ENCODE measurements around the gene TRPV4. TPM values are rescaled to one million over a fixed set of nuclear protein-coding genes. Genes with fewer than 3 reads are reported as not detected.
A peak's percentile ranks its signal among the peaks of the same experiment; 100 is the strongest.
"Not testable (repeated sequence)": the region's sequence is repeated elsewhere in the genome, so short reads cannot be mapped to it uniquely, and the experiment has no call there.

Gene TRPV4
- total RNA-seq, result 4.2 TPM

DNA sequence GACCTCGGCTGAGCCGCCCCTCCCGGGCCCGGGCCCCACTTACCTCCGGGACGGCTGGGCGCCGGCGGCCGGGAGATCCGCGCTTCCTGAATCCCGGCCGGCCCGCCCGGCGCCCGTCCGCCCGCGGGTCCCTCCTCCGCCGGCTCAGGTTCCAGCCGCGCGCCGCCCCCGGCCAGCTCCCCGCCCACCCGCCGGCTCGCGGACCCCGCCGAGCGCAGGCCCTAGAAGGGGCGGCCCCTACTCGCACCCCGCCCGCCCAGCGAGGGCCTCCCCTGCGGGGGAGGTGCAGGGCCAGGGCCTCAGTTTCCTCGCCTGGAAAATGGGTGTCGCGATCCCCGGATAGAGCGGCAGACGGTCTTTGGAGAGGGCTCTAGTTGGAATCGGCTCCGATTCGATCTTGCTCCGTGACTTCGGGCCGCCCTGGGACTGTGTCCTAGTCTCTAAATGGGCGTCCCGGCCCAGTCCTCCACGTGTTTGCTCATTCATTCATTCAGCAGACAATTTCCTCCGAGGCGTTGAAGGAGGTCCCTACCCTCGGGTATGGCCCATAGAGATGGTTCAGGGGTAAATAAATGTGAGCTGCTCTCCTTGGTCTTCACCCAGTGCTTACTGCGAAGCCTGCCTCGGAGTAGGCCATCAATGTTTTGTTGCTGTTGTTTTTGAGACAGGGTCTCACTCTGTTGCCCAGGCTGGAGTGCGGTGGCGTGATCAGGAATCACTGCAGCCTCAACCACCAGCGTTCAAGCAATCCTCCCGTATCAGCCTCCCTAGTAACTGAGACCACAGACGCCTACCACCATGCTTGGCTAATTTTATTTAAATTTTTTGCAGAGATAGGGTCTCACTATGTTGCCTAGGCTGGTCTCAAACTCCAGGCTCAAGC lies at the start of gene TRPV4:
Gene TRPV4 (minus strand): TSS at position 92 of the 883 bp plus-strand sequence. CDS start 18,602 bp downstream, outside the sequence.
- DNase-seq, result no peak

DNA sequence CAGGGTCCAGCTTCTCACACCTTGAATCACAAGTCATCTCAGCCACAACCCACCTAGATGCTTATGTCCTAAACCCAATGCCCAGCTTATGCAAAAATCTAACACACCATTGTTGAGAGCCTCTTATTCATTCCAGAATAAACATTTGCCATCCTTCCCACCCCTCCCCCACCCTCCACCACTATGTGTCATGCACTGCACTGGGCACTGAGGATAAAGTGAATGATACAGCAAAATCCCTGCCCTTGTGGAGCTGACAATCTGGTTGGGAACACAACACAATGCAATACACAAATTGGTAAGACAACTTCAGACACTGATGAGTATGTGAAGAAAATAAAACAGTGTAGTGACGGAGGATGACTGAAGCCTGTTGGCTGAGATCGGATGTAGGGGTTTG lies 48.6 kb upstream of the TRPV4 start:
- DNase-seq, result no peak

DNA sequence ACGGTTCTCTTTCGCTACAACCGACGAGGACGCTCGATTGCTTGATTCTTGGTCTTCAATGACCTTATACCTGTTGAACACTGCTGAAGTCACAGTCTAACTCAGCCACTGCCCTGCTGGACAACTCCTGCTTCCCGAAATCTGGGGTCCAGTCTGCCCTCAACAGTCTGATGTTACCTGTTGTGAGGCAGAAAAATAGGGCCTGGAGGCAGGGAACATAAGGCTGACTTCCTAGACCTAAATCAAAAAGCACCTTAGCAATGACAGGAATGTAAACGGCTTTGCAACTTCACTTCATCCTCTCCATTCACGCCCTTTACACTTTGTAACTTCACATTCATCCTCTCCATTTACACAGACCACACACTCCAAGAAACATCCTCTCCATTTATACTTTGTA lies 47.7 kb upstream of the TRPV4 start:
- no peak for DNase-seq

GRCh38 chr12:109880043-109880931 lies 47.1 kb upstream of the TRPV4 start, which contains the start of gene GLTP:
Gene GLTP (minus strand): TSS chr12:109880541. CDS start chr12:109880374, 167 bp downstream.
- DNase-seq, result peak; percentile 65

- DNase-seq, result peak; percentile 46
Observed at GRCh38 chr12:109879351-109880042, 46.3 kb upstream of the TRPV4 start.

DNA sequence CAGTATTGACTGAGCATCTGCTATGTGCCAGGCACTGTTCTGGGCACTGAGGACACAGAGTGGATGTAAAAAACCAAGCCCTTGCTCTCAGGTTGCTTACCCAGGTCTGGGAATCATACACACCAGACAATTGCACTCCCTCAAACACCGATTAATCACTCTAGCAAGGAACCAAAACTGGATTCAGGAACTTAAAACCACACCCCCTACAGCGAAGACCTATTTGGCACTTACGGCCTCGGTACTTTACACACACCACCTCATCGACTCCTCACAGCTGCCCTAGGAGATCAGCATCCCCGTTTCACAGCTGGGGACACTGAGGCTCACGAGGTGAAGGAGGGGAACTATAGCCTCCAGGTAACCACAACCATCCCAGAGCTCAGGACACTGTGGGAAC lies 45.6 kb upstream of the TRPV4 start:
- no peak for DNase-seq

DNA sequence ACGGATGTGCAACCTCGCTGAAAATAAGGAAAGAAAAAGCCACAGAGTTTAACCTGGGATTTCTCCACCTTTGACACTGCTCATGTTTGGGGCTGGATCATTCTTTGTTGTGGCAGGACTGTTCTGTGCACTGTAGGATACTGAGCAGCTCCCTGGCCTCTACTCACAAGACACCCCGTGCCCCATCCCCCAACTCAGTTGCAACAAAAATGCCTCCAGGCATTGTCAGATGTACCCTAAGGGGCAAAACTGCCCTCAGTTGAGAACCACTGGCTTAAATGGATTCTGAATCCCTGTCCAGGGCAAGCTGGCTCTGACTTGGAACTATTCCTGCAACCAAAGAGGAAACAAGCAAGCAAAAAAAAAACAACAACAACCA lies 45.0 kb upstream of the TRPV4 start:
- no peak for DNase-seq

- no peak for DNase-seq
Observed at GRCh38 chr12:109877504-109878246, 44.5 kb upstream of the TRPV4 start.

- no peak for DNase-seq
Observed at GRCh38 chr12:109876406-109876805, 43.2 kb upstream of the TRPV4 start.

GRCh38 chr12:109875572-109876131 lies 42.5 kb upstream of the TRPV4 start:
- DNase-seq, result no peak

GRCh38 chr12:109873653-109874052 lies 40.5 kb upstream of the TRPV4 start:
- no peak for DNase-seq

GRCh38 chr12:109871668-109872314 lies 38.6 kb upstream of the TRPV4 start:
- DNase-seq, result no peak

- DNase-seq, result no peak
Observed at GRCh38 chr12:109870648-109871047, 37.5 kb upstream of the TRPV4 start.

DNA sequence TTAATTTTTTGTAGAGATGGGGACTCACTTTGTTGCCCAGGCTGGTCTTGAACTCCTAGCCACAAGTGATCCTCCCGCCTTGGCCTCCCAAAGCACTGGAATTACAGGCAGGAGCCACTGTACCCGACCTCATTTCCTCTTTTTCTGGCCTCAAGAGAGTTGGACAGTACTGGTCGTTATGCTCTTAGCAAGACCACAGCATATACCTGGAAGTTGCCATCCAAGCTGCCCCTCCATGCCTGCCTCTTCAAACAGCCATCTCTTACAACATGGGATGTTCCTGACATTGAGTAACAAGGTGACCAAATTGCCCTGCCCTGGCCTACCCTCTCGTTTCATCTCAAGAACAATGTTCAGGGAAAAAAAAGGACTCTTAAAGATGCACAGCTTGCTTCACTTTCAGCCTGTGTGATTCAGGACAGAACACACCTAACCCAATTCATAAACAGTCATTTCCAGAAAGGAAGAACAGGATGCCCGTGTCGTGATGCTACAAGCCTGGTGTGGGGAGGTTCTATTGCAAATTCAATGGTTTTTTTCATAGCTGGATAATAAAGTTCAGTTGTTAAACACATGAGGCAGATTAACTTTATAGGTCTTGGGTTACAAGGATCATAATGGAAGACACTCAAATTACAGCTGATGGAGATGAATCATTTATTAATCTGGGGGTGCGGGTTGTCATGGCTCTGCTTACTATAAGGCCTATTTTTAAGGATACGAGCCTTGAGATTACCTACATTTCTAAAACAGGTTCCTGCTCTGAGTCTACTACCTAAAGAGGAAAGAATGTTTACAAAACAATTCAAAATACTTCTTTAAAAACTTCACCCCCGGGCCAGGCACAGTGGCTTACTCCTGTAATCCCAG lies 35.2 kb upstream of the TRPV4 start:
- DNase-seq, result no peak

DNA sequence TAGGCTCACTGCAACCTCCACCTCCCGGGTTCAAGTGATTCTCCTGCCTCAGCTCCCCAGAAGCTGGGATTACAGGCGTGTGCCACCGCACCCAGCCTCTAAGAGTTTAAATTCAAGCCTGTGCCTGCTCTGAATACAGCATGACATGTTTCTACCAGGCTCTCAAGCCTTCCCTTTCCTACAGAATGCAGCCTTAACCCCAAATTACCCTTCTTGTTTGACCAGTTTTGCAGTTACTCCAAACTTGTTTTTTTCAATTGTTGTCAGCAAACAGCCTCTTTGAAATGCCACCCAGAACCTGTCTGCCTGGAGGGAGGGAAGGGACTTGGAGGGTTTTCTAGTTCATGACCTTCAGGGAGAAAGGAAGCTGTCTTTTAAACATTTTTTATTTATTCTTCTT lies 31.7 kb upstream of the TRPV4 start:
- peak; percentile 30 for DNase-seq

- no peak for DNase-seq
Observed at GRCh38 chr12:109863847-109864712, 30.9 kb upstream of the TRPV4 start.

DNA sequence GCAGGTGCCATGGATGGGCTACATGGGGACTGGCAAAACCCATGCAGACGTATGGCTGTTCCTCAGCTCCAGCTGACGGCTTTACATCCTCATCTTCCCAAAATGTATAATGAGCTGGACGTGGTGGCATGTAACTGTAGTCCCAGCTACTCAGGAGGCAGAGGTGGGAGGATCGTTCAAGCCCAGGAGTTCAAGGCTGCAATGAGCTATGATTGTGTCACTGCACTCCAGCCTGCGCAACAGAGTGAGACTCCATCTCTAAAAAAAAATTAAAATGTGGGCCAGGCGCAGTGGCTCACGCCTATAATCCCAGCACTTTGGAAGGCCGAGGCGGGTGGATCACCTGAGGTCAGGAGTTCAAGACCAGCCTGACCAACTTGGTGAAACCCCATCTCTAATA lies 29.3 kb upstream of the TRPV4 start:
- not testable (repeated sequence) for DNase-seq

- DNase-seq, result no peak
Observed at GRCh38 chr12:109861689-109862314, 28.6 kb upstream of the TRPV4 start.
